Measurements from ENCODE around the gene TIPRL.

TIPRL gene

DNA sequence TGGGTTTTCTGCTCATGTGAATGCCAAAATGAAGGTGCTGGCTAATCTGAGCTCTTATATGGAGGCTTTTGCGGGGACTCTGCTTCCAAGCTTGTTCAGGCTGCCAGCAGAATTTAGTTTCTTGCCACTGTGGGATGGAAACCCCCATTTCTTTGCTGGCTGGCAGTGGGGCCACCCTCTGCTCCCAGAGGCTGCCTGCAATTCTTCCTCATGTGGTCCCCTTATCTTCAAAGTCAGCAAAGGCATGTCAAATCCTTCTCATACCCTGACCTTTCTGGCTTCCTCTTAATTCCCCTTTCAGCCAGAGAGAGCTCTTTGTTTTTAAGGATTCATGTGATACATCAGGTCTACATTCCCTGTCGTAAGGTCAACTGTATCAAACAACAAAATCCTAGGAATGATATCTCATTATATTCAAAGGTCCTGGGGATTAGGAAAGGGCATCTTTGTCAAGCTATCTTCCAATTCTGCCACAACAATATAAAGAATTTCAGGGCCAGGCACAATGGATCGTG lies 36.8 kb upstream of the TIPRL start:
- peaks cover 26% of the 10 kb centered on the region for H3K4me1 Mint-ChIP-seq
- H3K4me3 Mint-ChIP-seq = no peak overlapping the region
- no peaks in the 10 kb centered on the region for H3K9me3 Mint-ChIP-seq
- H3K36me3 Mint-ChIP-seq (ENCODE audit: low read depth) = no peaks in the 10 kb centered on the region
- TF ChIP-seq, protein P1, sequence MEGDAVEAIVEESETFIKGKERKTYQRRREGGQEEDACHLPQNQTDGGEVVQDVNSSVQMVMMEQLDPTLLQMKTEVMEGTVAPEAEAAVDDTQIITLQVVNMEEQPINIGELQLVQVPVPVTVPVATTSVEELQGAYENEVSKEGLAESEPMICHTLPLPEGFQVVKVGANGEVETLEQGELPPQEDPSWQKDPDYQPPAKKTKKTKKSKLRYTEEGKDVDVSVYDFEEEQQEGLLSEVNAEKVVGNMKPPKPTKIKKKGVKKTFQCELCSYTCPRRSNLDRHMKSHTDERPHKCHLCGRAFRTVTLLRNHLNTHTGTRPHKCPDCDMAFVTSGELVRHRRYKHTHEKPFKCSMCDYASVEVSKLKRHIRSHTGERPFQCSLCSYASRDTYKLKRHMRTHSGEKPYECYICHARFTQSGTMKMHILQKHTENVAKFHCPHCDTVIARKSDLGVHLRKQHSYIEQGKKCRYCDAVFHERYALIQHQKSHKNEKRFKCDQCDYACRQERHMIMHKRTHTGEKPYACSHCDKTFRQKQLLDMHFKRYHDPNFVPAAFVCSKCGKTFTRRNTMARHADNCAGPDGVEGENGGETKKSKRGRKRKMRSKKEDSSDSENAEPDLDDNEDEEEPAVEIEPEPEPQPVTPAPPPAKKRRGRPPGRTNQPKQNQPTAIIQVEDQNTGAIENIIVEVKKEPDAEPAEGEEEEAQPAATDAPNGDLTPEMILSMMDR (IDR thresholded peaks at IDR 0.05) = no peak
- no peak for DNase-seq
- no peak overlapping the region for H3K27ac Mint-ChIP-seq
- H3K27me3 Mint-ChIP-seq (ENCODE audit: low read depth, poor library complexity) = no peaks in the 10 kb centered on the region

DNA sequence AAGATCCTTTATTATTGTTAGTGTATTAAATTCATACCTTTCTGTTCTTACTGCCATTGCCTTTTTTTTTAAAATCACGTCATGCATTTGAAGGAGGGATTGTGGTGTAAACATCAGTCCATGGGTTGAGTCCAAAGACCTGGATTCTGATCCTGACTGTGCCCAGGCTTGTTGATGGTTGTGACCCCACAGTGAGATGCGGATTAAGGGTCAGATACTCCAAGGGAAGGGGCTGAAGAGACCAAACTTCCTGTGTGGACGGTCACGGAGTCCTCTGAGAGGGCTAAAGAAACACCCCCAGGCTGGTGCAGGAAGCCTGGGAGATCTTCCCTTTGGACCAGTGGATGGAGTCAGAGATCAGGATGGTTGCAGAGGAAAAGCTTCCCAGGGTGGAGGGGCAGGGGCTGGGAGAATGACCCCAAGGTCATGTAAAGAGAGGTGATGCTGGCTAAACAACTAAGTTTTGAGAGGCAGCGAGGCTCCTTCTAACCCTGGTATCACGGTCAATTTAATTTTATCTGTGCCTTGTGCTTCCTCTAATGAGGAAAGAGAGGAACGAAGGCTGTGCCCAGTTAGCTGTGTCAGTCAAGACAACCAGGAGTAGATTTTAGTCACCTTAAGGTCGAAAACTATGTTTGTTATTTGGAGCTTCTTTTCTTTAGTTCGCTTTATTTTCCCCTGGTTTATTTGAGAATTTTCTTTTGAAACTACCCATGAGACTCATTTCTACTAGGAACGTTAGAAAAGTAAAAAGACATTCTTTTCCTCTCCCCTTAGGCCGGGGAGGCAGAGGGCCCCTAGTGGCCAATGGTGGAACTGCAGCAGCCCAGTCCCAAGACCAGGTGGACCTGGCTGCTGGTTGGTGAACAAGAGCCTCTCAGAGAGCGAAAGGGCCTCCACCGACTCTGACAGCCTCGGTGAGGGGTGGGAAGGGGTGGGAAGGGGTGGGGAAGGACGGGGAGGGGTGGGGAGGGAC lies 33.3 kb upstream of the TIPRL start:
- DNase-seq = peak; percentile 95
- TF ChIP-seq, protein P1 (IDR thresholded peaks at IDR 0.05) = peak; percentile 93
- Mint-ChIP-seq H3K36me3 (ENCODE audit: low read depth) (no peaks in the 10 kb centered on the region), H3K9me3 (no peaks in the 10 kb centered on the region), H3K27me3 (ENCODE audit: low read depth, poor library complexity) (no peaks in the 10 kb centered on the region), H3K27ac (no peak overlapping the region), H3K4me1 (peaks cover 9% of the 10 kb centered on the region), H3K4me3 (no peak overlapping the region)

DNA sequence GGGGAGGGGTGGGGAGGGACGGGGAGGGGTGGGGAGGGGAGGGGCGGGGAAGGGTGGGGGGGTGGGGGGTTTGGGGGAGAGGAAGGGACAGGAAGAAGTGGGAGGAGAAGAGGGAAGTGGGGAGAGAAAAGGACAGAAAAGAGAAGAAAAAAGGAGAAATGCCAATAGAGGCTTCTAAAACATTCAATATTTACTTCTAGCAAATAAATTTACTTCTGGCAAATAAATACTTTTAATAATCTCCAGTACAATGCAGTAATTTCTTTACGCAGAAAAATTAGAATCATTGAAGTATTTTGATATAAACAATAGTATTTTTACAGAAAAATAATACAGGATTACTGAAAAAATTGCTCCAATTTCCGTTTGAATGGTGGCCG lies 32.6 kb upstream of the TIPRL start:
- TF ChIP-seq, protein P1 (IDR thresholded peaks at IDR 0.05) = no peak
- H3K9me3 Mint-ChIP-seq = no peaks in the 10 kb centered on the region
- no peak overlapping the region for H3K4me3 Mint-ChIP-seq
- DNase-seq = no peak
- H3K27me3 Mint-ChIP-seq (ENCODE audit: low read depth, poor library complexity) = no peaks in the 10 kb centered on the region
- no peaks in the 10 kb centered on the region for H3K36me3 Mint-ChIP-seq (ENCODE audit: low read depth)
- H3K27ac Mint-ChIP-seq = no peak overlapping the region
- peaks cover 9% of the 10 kb centered on the region for H3K4me1 Mint-ChIP-seq

GRCh38 chr1:168146626-168147025 lies 32.1 kb upstream of the TIPRL start:
- Mint-ChIP-seq H3K36me3 (ENCODE audit: low read depth) (no peaks in the 10 kb centered on the region), H3K27me3 (ENCODE audit: low read depth, poor library complexity) (no peaks in the 10 kb centered on the region), H3K4me3 (no peak overlapping the region), H3K27ac (no peak overlapping the region), H3K9me3 (no peaks in the 10 kb centered on the region), H3K4me1 (peaks cover 9% of the 10 kb centered on the region)
- TF ChIP-seq, protein P1 (IDR thresholded peaks at IDR 0.05) = no peak
- DNase-seq = no peak

GRCh38 chr1:168148916-168149315 lies 29.8 kb upstream of the TIPRL start:
- Mint-ChIP-seq H3K4me1 (peaks cover 9% of the 10 kb centered on the region), H3K4me3 (no peak overlapping the region), H3K27me3 (ENCODE audit: low read depth, poor library complexity) (no peaks in the 10 kb centered on the region), H3K9me3 (no peaks in the 10 kb centered on the region), H3K36me3 (ENCODE audit: low read depth) (no peaks in the 10 kb centered on the region), H3K27ac (no peak overlapping the region)
- no peak for DNase-seq
- TF ChIP-seq, protein P1 (IDR thresholded peaks at IDR 0.05) = no peak

All from nephron progenitor cell (in vitro differentiated cells).